Psoas muscle (tissue), 8 donors: ENCODE results near the gene FOXO1. TPM values are rescaled to one million over a fixed set of nuclear protein-coding genes. Genes with fewer than 3 reads are reported as not detected.
A peak's percentile ranks its signal among the peaks of the same experiment; 100 is the strongest.

Experiments used
- ATAC-seq, 4 donors: fragments of 200-7000 bp; cut with Tn5 transposase; one replicate each; pipeline ENCODE4 v1.9.1; 2020; ENCODE audit warnings: moderate library complexity in 3 of 4, mild to moderate bottlenecking in 2 of 4
- DNase-seq, 2 donors: peaks; one replicate each; pipeline ENCODE4 v3.0.0-alpha.2; 2020
- H3K27ac ChIP-seq: fragments of 200-600 bp; one replicate; pipeline ENCODE4 v1.8.0; 2022
- H3K27me3 ChIP-seq, 3 donors: fragments of 200-600 bp in 1 of 3; one replicate each; pipeline versions ENCODE4 v1.6.1 to v1.8.0; 2013 to 2022; ENCODE audit warnings: low read length in 2 of 3, mild to moderate bottlenecking in 2 of 3, moderate library complexity in 1 of 3; ENCODE audit not compliant: insufficient read depth in 3 of 3
- H3K36me3 ChIP-seq, 2 donors: fragments of 200-600 bp in 1 of 2; one replicate each; pipeline versions ENCODE4 v1.6.1 to v1.8.0; 2013 to 2022; ENCODE audit warnings: low read depth in 1 of 2, mild to moderate bottlenecking in 1 of 2, moderate library complexity in 1 of 2; ENCODE audit not compliant: insufficient read depth in 1 of 2
- H3K4me1 ChIP-seq: fragments of 200-600 bp; one replicate; pipeline ENCODE4 v1.8.0; 2022
- H3K4me3 ChIP-seq: fragments of 200-600 bp; one replicate; pipeline ENCODE4 v1.8.0; 2022; ENCODE audit warnings: mild to moderate bottlenecking
- H3K9me3 ChIP-seq: fragments of 200-600 bp; one replicate; pipeline ENCODE4 v1.8.0; 2022
- WGBS, 3 donors: extraction: QIAGEN DNeasy Blood & Tissue Kit; methylation state at CpG; one replicate each; pipeline versions ENCODE4 v1.1.6 to v1.1.7; 2013; 5-methylcytosine and 5-hydroxymethylcytosine counted together
- intact Hi-C, 2 donors: fragments of 100-400 bp; cut with DNase I; formaldehyde crosslinking; loops; one replicate each; pipeline versions ENCODE4 v1.11.0 to v1.14.2; 2022
- polyA plus RNA-seq, 3 donors: library from polyadenylated mRNA; stranded (reverse); fragments of 200-250 nt; gene quantifications; one replicate each; pipeline ENCODE4 v1.2.3, GENCODE V29; 2013
- total RNA-seq, 4 donors: library from RNA; stranded (reverse); fragmentation: NEBNext Ultra II Directional in 2 of 4; extraction: Animal tissue kit (Norgen Biotek cat#: 25700) in 2 of 4; gene quantifications; one replicate each; pipeline versions ENCODE4 v1.2.1 to v1.2.4, GENCODE V29; 2021 to 2023
- TF ChIP-seq, protein P1 (sequence below): fragments of 200-600 bp; IDR thresholded peaks from one replicate; pipeline ENCODE4 v1.8.0; 2022; ENCODE audit warnings: antibody characterized with exemption
- donor health status: healthy with polysubstance abuse.
- donor health status: DM: no; HTN: no; CAD: no; lungs with moderate emphysema.
- donor health status: Bipolar disorder and iron deficiency.
- donor health status: healthy.
- donor health status: DM: yes; HTN: yes; CAD: no.
- donor health status: DM: no; HTN: no; CAD: no.
- donor health status: DM: no; HTN: no; CAD: no.
- donor health status: DM: yes; HTN: yes; CAD: no.

Gene FOXO1
- total and polyA plus RNA-seq, 7 donors, result 23.8 to 160 (median 68.3) TPM

DNA sequence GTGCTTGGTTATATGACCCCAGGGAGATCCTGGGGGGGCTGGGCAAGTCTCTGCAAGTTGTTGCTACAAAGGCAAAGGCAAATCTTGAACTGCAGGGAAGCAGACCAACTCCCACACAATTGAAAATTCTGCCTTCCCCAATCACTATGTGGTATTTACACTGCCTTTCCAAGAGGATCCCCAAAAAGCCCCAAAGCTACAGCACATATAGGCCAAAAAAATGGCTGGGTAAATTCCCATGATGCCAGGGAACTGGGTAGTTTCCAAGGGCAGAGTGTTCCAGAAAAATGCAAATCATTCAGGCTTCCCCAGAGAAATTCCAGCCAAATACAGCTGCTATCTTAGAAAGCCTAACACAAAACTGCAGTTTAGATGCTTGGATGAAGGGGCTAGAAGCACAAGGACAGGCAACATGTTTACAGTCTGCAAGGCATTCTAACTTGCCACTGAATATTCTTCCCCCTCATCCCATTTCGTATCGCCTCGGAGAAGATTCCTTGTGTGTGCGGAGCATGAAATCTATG, 6.2 kb downstream of the FOXO1 start:
- intact Hi-C loops, result loop anchor here (5.0 to 10.0 kb wide), 5 partner anchors 38 to 425 kb away; no protein-coding TSS in a partner anchor
- TF ChIP-seq, protein P1, sequence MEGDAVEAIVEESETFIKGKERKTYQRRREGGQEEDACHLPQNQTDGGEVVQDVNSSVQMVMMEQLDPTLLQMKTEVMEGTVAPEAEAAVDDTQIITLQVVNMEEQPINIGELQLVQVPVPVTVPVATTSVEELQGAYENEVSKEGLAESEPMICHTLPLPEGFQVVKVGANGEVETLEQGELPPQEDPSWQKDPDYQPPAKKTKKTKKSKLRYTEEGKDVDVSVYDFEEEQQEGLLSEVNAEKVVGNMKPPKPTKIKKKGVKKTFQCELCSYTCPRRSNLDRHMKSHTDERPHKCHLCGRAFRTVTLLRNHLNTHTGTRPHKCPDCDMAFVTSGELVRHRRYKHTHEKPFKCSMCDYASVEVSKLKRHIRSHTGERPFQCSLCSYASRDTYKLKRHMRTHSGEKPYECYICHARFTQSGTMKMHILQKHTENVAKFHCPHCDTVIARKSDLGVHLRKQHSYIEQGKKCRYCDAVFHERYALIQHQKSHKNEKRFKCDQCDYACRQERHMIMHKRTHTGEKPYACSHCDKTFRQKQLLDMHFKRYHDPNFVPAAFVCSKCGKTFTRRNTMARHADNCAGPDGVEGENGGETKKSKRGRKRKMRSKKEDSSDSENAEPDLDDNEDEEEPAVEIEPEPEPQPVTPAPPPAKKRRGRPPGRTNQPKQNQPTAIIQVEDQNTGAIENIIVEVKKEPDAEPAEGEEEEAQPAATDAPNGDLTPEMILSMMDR, result no peak
- no peaks in the 10 kb centered on the region for H3K36me3 ChIP-seq
- peaks cover 62% of the 10 kb centered on the region for H3K4me1 ChIP-seq
- ATAC-seq, result no peak
- no peaks in the 10 kb centered on the region for H3K9me3 ChIP-seq
- no peak for DNase-seq
- WGBS, 3 donors, result 52 to 66% (median 58%) methylated on average over 4 of the region's 4 CpGs
- peak overlapping the region; percentile 50 for H3K27ac ChIP-seq
- no peaks in the 10 kb centered on the region for H3K27me3 ChIP-seq
- H3K4me3 ChIP-seq, result peak overlapping the region; percentile 7

DNA sequence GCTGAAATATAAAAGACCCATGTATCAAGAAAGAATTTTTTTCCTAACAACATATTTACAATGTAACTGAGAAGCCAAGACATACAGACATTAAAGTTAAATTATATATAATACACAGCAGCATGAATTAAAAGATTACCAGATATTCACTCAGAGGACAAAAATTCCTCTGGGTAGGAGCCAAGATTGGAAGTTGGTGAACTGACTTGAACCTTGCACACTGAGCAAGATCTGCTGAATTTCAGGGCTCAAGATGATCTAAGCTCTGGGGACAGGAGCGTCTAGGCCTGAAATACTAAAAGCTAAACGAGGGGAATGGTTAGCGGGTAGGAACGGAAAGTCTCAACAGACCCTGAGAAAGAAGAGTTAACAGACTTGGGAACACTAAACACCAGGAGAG, 8.5 kb downstream of the FOXO1 start:
- Histone ChIP-seq H3K27ac (peak overlapping the region; percentile 47), H3K36me3 (no peaks in the 10 kb centered on the region), H3K4me1 (peaks cover 67% of the 10 kb centered on the region), H3K9me3 (no peaks in the 10 kb centered on the region), H3K27me3 (no peaks in the 10 kb centered on the region), H3K4me3 (no peak overlapping the region)
- ATAC-seq, result peak in 1 of 4 donors; percentile 21
- intact Hi-C loops, result no loop called here
- WGBS, 3 donors, result 65 to 87% (median 67%) methylated on average over 4 of the region's 4 CpGs
- TF ChIP-seq, protein P1, result no peak
- no peak for DNase-seq

DNA sequence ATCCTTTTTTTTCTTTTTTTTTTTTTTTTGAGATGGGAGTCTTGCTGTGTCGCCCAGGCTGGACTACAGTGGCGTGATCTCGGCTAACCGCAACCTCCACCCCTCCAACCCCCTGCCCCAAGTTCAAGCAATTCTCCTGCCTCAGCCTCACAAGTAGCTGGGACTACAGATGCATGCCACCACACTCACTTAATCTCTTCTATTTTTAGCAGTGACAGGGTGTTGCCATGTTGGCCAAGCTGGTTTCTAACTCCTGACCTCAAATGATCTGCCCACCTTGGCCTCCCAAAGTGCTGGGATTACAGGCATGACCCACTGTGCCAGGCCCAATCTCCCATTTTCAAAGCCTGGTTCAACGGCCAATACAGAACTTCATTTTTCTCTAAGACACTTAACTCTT, 9.1 kb downstream of the FOXO1 start:
- Histone ChIP-seq H3K36me3 (no peaks in the 10 kb centered on the region), H3K4me3 (no peak overlapping the region), H3K27ac (peak overlapping the region; percentile 47), H3K4me1 (peaks cover 62% of the 10 kb centered on the region), H3K9me3 (no peaks in the 10 kb centered on the region), H3K27me3 (no peaks in the 10 kb centered on the region)
- 78 to 82% (median 79%) methylated on average over 5 of the region's 5 CpGs for WGBS, 3 donors
- peak; percentile 72 to 83 (median 80) for ATAC-seq
- intact Hi-C loops, result no loop called here
- no peak for DNase-seq
- TF ChIP-seq, protein P1, result no peak

DNA sequence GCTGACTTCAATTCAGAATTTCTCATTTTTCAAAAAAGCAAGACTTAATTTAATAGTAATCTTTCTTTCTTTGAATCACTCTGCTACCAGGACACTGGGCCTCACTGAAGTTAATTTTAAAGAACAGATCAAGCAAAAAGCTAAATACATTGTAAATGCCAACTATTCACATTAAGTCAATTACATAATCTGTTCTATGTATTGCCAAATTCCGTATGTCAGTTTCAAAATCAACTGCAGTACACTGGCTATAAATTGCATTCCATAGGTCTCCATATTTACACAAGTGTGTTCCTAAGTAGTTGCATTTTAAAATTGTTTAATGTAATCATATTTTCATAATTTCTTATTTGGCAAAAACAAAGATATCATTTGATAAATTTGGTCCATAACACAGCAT, 10.1 kb downstream of the FOXO1 start:
- no peak for ATAC-seq

More for the DNA sequence above, 10.1 kb downstream of the FOXO1 start:
- Histone ChIP-seq H3K4me3 (no peak overlapping the region), H3K27me3 (no peaks in the 10 kb centered on the region), H3K27ac (no peak overlapping the region), H3K9me3 (no peaks in the 10 kb centered on the region), H3K4me1 (peaks cover 58% of the 10 kb centered on the region), H3K36me3 (no peaks in the 10 kb centered on the region)
- TF ChIP-seq, protein P1, result no peak
- intact Hi-C loops, result no loop called here
- DNase-seq, result no peak
- WGBS, 3 donors, result 48 to 72% (median 65%) methylated on average over 1 of the region's 1 CpG
